BE2C (cell line): ENCODE measurements around the gene HNRNPC.
"Not testable (repeated sequence)": the region's sequence is repeated elsewhere in the genome, so short reads cannot be mapped to it uniquely, and the experiment has no call there.

Source experiments
- DNase-seq: peaks from one replicate; pipeline ENCODE4 v3.0.0-alpha.2; 2020
- H3K27me3 ChIP-seq: fragments of 250-450 bp; sonication (Bioruptor Pico); 2 replicates; pipeline ENCODE4 v1.5.1; 2020; ENCODE audit warnings: mild to moderate bottlenecking
- H3K36me3 ChIP-seq: fragments of 250-450 bp; sonication (Bioruptor Pico); 2 replicates; pipeline ENCODE4 v1.5.1; 2020; ENCODE audit warnings: mild to moderate bottlenecking
- H3K4me1 ChIP-seq: fragments of 250-450 bp; sonication (Bioruptor Pico); 2 replicates; pipeline ENCODE4 v1.5.1; 2020
- H3K4me3 ChIP-seq: 2 replicates; pipeline ENCODE4 v1.5.1; 2011; ENCODE audit warnings: low read depth, low read length
- H3K9me3 ChIP-seq: fragments of 250-450 bp; sonication (Bioruptor Pico); 2 replicates; pipeline ENCODE4 v1.5.1; 2020
- TF ChIP-seq, protein P1 (sequence below): IDR thresholded peaks from 2 replicates; pipeline ENCODE4 v1.5.1; 2012; ENCODE audit warnings: mild to moderate bottlenecking, low read depth, low read length

HNRNPC gene

DNA sequence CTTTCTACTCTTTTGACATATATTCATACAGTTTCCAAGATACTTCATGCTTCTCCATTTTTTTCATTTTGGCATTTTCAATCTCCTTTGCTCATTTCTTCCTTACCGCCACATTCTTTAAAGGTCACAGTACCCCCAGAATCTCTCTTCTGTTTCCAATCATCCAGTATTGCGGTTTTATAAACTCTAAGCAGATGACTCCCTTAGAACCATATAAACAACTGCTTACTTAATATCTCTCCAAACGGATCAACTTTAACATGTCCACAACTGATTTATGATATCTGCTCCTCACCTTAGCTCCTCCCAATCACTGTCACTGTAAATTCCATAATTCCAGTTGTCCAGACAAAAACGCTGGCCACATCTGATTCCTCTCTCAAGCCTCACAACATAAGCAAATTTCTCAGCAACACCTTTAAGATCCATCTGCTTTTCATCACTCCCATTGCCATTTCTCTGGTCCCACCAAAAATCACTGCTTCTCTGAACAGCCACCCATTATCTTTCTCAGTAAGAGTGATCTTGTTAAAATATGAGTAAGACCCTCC, 49.6 kb downstream of the HNRNPC start:
- no peak for DNase-seq
- peaks cover 97% of the 10 kb centered on the region for H3K36me3 ChIP-seq

DNA sequence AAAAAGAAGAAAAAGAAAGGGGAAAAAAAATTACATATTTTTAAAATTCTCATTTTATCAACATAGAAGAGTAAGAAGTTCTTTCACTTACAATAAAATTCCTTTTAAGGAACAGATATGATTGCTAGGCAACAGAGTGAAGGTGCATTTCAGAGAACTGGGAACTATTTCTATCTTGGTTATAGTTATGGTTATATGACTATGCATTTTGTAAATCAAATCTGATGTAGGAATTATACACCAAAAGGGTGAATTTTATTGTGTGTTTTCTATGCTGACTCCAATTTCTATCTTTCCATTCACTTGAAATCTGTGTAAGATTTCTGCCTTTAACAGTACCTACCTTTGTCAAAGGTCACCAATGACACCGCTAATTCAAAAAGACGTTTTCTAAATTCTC, 50.1 kb downstream of the HNRNPC start:
- Histone ChIP-seq H3K9me3 (no peaks in the 10 kb centered on the region), H3K4me1 (no peaks in the 10 kb centered on the region), H3K36me3 (peaks cover 97% of the 10 kb centered on the region), H3K27me3 (no peaks in the 10 kb centered on the region), H3K4me3 (no peak overlapping the region)
- DNase-seq, result no peak
- TF ChIP-seq, protein P1, sequence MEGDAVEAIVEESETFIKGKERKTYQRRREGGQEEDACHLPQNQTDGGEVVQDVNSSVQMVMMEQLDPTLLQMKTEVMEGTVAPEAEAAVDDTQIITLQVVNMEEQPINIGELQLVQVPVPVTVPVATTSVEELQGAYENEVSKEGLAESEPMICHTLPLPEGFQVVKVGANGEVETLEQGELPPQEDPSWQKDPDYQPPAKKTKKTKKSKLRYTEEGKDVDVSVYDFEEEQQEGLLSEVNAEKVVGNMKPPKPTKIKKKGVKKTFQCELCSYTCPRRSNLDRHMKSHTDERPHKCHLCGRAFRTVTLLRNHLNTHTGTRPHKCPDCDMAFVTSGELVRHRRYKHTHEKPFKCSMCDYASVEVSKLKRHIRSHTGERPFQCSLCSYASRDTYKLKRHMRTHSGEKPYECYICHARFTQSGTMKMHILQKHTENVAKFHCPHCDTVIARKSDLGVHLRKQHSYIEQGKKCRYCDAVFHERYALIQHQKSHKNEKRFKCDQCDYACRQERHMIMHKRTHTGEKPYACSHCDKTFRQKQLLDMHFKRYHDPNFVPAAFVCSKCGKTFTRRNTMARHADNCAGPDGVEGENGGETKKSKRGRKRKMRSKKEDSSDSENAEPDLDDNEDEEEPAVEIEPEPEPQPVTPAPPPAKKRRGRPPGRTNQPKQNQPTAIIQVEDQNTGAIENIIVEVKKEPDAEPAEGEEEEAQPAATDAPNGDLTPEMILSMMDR, result no peak

More for the DNA sequence above, 49.6 kb downstream of the HNRNPC start:
- Histone ChIP-seq H3K27me3 (no peaks in the 10 kb centered on the region), H3K4me3 (no peak overlapping the region), H3K9me3 (no peaks in the 10 kb centered on the region), H3K4me1 (no peaks in the 10 kb centered on the region)
- TF ChIP-seq, protein P1, result no peak

DNA sequence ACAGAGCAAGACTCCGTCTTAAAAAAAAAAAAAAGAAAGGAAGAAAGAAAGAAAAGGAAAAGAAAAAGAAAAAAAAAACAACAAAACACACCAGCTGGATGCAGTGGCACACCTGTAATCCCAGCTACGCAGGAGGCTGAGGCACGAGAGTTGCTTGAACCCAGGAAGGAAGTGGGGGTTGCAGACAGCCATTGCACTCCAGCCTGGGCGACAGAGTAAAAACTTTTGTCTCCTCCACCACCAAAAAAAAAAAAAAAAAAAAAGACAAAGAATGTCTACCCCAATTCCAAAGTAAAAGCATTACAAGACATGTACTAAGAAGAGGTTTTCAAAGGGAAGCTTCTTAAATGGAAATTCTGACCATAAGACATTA, 53.4 kb downstream of the HNRNPC start:
- Histone ChIP-seq H3K4me1 (no peaks in the 10 kb centered on the region; the same call in 1 of the 2 replicates), H3K36me3 (peaks cover 99% of the 10 kb centered on the region), H3K27me3 (no peaks in the 10 kb centered on the region), H3K4me3 (no peak overlapping the region), H3K9me3 (no peaks in the 10 kb centered on the region)
- no peak for DNase-seq
- TF ChIP-seq, protein P1, result no peak

DNA sequence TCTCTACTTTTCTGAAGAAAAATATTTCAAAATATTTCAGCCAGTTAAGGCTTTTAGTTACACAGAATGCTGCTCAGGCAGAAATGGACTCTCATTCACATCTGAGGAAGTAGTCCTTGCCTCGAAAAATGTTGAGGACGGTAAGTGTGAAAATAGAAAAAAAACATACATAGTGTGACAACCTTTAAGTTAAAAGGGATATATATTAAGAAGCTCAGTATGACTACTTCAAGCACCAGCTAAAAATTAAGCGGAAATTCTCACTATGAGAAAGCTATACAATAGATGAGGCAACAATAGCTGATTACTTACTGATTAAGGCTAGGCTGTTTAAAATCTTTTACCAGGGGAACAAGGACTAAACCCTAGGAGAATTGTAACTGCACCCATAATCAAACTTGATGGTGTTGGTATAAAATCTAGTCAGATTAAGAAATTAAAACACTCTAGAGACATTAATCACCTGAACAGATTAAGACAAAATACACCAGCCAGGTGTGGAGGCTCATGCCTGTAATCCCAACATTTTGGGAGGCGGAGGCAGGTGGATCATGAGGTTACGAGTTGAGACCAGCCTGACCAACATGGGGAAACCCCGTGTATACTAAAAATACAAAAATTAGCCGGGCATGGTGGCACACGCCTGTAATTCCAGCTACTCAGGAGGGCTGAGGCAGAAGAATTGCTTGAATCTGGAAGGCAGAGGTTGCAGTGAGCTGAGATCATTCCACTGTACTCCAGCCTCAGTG, 53.9 kb downstream of the HNRNPC start:
- Histone ChIP-seq H3K4me3 (no peak overlapping the region), H3K9me3 (no peaks in the 10 kb centered on the region), H3K36me3 (peaks cover 94% of the 10 kb centered on the region), H3K4me1 (no peaks in the 10 kb centered on the region; the same call in 1 of the 2 replicates), H3K27me3 (no peaks in the 10 kb centered on the region)
- TF ChIP-seq, protein P1, result no peak
- DNase-seq, result no peak

DNA sequence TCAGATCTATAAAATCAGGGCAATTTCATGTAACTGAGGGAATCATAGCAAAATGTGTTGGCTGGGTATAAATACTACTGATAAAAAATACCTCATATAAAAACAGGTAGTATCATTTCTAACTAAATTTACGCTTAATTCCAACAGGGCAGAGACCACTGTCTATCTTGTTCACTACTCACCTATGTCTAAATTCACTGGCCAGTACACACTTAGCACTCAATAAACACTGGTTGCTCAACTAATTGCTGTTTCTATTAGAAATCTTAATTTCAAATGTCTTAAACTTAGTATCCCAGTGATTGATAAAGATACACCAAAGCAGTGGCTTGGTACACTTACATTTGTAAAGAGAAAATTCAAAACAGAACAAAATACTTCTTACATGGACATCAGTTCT, 55.6 kb downstream of the HNRNPC start:
- TF ChIP-seq, protein P1, result no peak
- DNase-seq, result no peak

DNA sequence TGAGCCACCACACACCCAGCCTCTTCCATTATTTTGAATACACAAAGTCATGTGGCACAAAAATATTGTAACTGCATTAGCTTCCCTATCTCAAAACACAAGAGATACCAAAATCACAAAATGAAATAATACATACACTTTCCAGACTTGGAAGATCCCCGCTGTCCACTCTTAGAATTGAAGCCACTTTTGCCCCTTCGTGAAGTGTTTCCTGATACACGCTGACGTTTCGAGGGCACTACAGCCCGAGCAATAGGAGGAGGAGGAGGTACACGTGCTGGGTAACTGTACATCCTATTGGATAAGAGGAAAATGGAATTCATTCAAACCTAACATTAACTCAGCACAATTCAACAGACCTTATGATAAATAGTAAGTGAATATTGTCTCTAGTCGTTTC, 56.4 kb downstream of the HNRNPC start:
- not testable (repeated sequence) for DNase-seq, H3K4me1 ChIP-seq, H3K9me3 ChIP-seq, H3K4me3 ChIP-seq, H3K27me3 ChIP-seq
- H3K36me3 ChIP-seq, result peaks cover 95% of the 10 kb centered on the region

More for the DNA sequence above, 55.6 kb downstream of the HNRNPC start:
- Histone ChIP-seq H3K36me3 (peaks cover 95% of the 10 kb centered on the region), H3K4me3 (no peak overlapping the region), H3K27me3 (no peaks in the 10 kb centered on the region), H3K9me3 (no peaks in the 10 kb centered on the region), H3K4me1 (no peaks in the 10 kb centered on the region; the same call in 1 of the 2 replicates)
